Measurements from ENCODE around the gene UIMC1. TPM values are rescaled to one million over a fixed set of nuclear protein-coding genes. Genes with fewer than 3 reads are reported as not detected.

The UIMC1 gene
- total RNA-seq, 2 donors from 2014 or later, result 46.6 to 50.8 TPM

DNA sequence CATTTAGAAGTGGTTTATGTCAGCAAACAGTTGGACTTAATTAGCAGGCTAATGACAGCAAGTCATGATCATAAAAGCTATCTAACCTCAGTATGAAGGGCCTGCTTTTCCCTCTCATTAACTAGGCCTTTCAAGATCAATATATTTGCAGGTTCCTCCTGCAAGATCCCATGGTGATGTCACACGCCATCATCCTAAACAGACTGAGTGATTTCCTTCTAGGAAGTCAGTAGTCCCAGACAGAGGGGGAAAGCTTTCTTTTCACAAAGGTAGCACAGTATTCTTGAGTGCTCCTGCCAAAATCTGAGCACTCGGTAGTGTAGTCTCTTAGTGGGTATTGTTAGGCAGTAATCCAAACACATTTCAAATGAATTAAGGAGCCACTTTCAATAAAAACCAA lies 52.5 kb downstream of the UIMC1 start:
- Histone ChIP-seq H3K27me3 (ENCODE audit: control insufficient read depth, insufficient read depth, low read length, poor library complexity, severe bottlenecking) (no peaks in the 10 kb centered on the region), H3K36me3 (ENCODE audit: control insufficient read depth, insufficient read depth, low read length) (peaks cover 79% of the 10 kb centered on the region), H3K27ac (ENCODE audit: low read depth, low read length) (no peak overlapping the region), H3K4me3 (ENCODE audit: low read length) (no peak overlapping the region), H3K9ac (ENCODE audit: extremely low read depth, low read length, poor library complexity, severe bottlenecking) (no peak overlapping the region), H3K4me1 (ENCODE audit: control insufficient read depth, insufficient read depth, low read length) (no peaks in the 10 kb centered on the region), H3K9me3 (ENCODE audit: control insufficient read depth, low read length) (no peaks in the 10 kb centered on the region)
- Mint-ChIP-seq H3K9me3 (no peaks in the 10 kb centered on the region), H3K27ac (no peak overlapping the region), H3K4me1 (peaks cover 8% of the 10 kb centered on the region), H3K4me3 (no peak overlapping the region), H3K36me3 (ENCODE audit: low read depth) (peaks cover 48% of the 10 kb centered on the region), H3K27me3 (ENCODE audit: insufficient read depth) (no peaks in the 10 kb centered on the region)
- TF ChIP-seq, protein P1, sequence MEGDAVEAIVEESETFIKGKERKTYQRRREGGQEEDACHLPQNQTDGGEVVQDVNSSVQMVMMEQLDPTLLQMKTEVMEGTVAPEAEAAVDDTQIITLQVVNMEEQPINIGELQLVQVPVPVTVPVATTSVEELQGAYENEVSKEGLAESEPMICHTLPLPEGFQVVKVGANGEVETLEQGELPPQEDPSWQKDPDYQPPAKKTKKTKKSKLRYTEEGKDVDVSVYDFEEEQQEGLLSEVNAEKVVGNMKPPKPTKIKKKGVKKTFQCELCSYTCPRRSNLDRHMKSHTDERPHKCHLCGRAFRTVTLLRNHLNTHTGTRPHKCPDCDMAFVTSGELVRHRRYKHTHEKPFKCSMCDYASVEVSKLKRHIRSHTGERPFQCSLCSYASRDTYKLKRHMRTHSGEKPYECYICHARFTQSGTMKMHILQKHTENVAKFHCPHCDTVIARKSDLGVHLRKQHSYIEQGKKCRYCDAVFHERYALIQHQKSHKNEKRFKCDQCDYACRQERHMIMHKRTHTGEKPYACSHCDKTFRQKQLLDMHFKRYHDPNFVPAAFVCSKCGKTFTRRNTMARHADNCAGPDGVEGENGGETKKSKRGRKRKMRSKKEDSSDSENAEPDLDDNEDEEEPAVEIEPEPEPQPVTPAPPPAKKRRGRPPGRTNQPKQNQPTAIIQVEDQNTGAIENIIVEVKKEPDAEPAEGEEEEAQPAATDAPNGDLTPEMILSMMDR (conservative IDR thresholded peaks at IDR 0.05), result no peak
- no peak for DNase-seq
- 89 to 100% methylated on average over 1 to 2 of the region's 2 CpGs for WGBS, 2 experiments (ENCODE audit: insufficient coverage in 1 of 2, insufficient read length in 1 of 2)

DNA sequence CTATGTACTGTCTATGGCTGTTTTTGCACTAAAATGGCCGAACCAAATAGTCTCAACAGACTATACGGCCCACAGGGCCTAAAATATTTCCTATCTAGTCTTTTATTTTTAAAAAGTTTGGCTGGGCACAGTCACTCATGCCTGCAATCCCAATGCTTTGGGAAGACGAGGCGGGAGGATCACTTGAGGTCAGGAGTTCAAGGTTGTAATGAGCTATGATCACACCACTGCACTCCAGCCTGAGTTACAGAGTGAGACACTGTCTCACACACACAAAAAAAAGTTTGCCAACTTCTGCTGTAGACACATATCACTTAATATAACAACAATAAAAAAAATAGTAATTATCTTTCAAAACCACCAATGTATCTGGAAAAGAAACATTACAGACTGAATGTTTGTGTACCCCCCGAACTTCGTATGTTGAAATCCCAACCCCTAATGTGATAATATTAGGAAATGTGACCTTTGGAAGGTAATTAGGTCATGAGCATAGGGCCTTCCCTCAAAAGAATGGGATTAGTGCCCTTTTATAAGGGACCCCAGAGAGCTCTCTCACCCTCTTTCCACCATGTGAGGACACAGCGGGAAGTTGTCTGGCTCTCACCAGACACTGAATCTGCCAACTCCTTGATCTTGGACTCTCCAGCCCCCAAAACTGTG lies 53.9 kb downstream of the UIMC1 start:
- no peak overlapping the region for H3K27ac Mint-ChIP-seq
- H3K9ac ChIP-seq (ENCODE audit: extremely low read depth, low read length, poor library complexity, severe bottlenecking), result no peak overlapping the region
- H3K27ac ChIP-seq (ENCODE audit: low read depth, low read length), result no peak overlapping the region
- H3K9me3 Mint-ChIP-seq, result no peaks in the 10 kb centered on the region
- no peak overlapping the region for H3K4me3 Mint-ChIP-seq
- peaks cover 8% of the 10 kb centered on the region for H3K4me1 Mint-ChIP-seq
- peaks cover 81% of the 10 kb centered on the region for H3K36me3 ChIP-seq (ENCODE audit: control insufficient read depth, insufficient read depth, low read length)
- 91 to 94% methylated on average over 6 to 7 of the region's 7 CpGs for WGBS, 2 experiments (ENCODE audit: insufficient coverage in 1 of 2, insufficient read length in 1 of 2)
- no peaks in the 10 kb centered on the region for H3K27me3 ChIP-seq (ENCODE audit: control insufficient read depth, insufficient read depth, low read length, poor library complexity, severe bottlenecking)
- H3K27me3 Mint-ChIP-seq (ENCODE audit: insufficient read depth), result no peaks in the 10 kb centered on the region
- TF ChIP-seq, protein P1 (conservative IDR thresholded peaks at IDR 0.05), result no peak
- H3K9me3 ChIP-seq (ENCODE audit: control insufficient read depth, low read length), result no peaks in the 10 kb centered on the region
- H3K4me3 ChIP-seq (ENCODE audit: low read length), result no peak overlapping the region
- DNase-seq, result no peak
- peaks cover 58% of the 10 kb centered on the region for H3K36me3 Mint-ChIP-seq (ENCODE audit: low read depth)
- no peaks in the 10 kb centered on the region for H3K4me1 ChIP-seq (ENCODE audit: control insufficient read depth, insufficient read depth, low read length)

DNA sequence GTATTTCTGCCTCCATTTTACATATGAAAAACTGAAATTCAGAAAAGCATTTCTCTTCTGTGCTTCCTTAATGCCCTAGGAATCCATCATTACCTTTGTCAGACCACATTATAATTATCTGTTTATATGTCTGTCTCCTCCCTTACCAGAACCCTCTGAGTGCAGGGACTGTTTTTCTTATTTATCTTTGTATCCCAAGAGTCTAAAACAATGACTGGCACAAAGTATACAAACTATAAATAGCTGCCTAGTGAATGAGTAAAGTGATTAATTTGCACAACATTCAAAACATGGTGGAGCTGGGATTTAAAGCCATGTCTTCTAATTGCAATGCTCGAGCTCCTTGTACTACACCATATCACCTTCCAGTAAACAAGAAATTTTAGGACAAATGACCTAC lies 58.1 kb downstream of the UIMC1 start:
- H3K9me3 ChIP-seq (ENCODE audit: control insufficient read depth, low read length), result no peaks in the 10 kb centered on the region
- H3K27me3 ChIP-seq (ENCODE audit: control insufficient read depth, insufficient read depth, low read length, poor library complexity, severe bottlenecking), result no peaks in the 10 kb centered on the region
- Mint-ChIP-seq H3K4me1 (peaks cover 14% of the 10 kb centered on the region), H3K36me3 (ENCODE audit: low read depth) (peaks cover 58% of the 10 kb centered on the region), H3K27ac (no peak overlapping the region), H3K9me3 (no peaks in the 10 kb centered on the region), H3K27me3 (ENCODE audit: insufficient read depth) (no peaks in the 10 kb centered on the region), H3K4me3 (no peak overlapping the region)
- H3K36me3 ChIP-seq (ENCODE audit: control insufficient read depth, insufficient read depth, low read length), result peaks cover 78% of the 10 kb centered on the region
- 100% methylated on average over 1 of the region's 1 CpG; no CpG with 5 or more reads in 1 of the 2 experiments for WGBS, 2 experiments (ENCODE audit: insufficient coverage in 1 of 2, insufficient read length in 1 of 2)
- TF ChIP-seq, protein P1 (conservative IDR thresholded peaks at IDR 0.05), result no peak
- no peak overlapping the region for H3K4me3 ChIP-seq (ENCODE audit: low read length)
- no peak overlapping the region for H3K27ac ChIP-seq (ENCODE audit: low read depth, low read length)
- no peak overlapping the region for H3K9ac ChIP-seq (ENCODE audit: extremely low read depth, low read length, poor library complexity, severe bottlenecking)
- no peak for DNase-seq
- H3K4me1 ChIP-seq (ENCODE audit: control insufficient read depth, insufficient read depth, low read length), result no peaks in the 10 kb centered on the region
